HG03571 (cell line): ENCODE data around the gene CDKAL1.
"Not testable (repeated sequence)": the region's sequence is repeated elsewhere in the genome, so short reads cannot be mapped to it uniquely, and the experiment has no call there.

ENCODE experiments used
- ATAC-seq: cut with Tn5 transposase; IDR thresholded peaks from one replicate; pipeline ENCODE4 v1.9.1; 2021; ENCODE audit not compliant: unreplicated experiment

The CDKAL1 gene

GRCh38 chr6:20589266-20589665 is 55.0 kb downstream of the CDKAL1 start:
- no peak for ATAC-seq

- ATAC-seq, result not testable (repeated sequence)
These were observed 56.2 kb downstream of the CDKAL1 start for GRCh38 chr6:20590476-20590875.

- ATAC-seq, result not testable (repeated sequence)
These were observed 60.1 kb downstream of the CDKAL1 start for GRCh38 chr6:20594299-20594853.

GRCh38 chr6:20599302-20600051 is 65.2 kb downstream of the CDKAL1 start:
- no peak for ATAC-seq

- ATAC-seq, result no peak
These were observed 66.6 kb downstream of the CDKAL1 start for GRCh38 chr6:20600831-20601230.

- no peak for ATAC-seq
These were observed 69.9 kb downstream of the CDKAL1 start for GRCh38 chr6:20604159-20604558.

- ATAC-seq, result no peak
These were observed 70.8 kb downstream of the CDKAL1 start for GRCh38 chr6:20605061-20605460.

- no peak for ATAC-seq
These were observed 71.3 kb downstream of the CDKAL1 start for GRCh38 chr6:20605581-20605980.

- no peak for ATAC-seq
These were observed 72.6 kb downstream of the CDKAL1 start for GRCh38 chr6:20606831-20607230.

GRCh38 chr6:20608356-20608755 is 74.1 kb downstream of the CDKAL1 start:
- ATAC-seq, result no peak

GRCh38 chr6:20608905-20609304 is 74.6 kb downstream of the CDKAL1 start:
- no peak for ATAC-seq

GRCh38 chr6:20609924-20610323 is 75.7 kb downstream of the CDKAL1 start:
- not testable (repeated sequence) for ATAC-seq

GRCh38 chr6:20610636-20611370 is 76.5 kb downstream of the CDKAL1 start:
- ATAC-seq, result no peak

GRCh38 chr6:20617537-20617936 is 83.3 kb downstream of the CDKAL1 start:
- not testable (repeated sequence) for ATAC-seq

- no peak for ATAC-seq
These were observed 85.8 kb downstream of the CDKAL1 start for GRCh38 chr6:20620043-20620442.

GRCh38 chr6:20623761-20624160 is 89.5 kb downstream of the CDKAL1 start:
- ATAC-seq, result no peak

GRCh38 chr6:20626165-20626564 is 91.9 kb downstream of the CDKAL1 start:
- ATAC-seq, result no peak

- ATAC-seq, result no peak
These were observed 95.3 kb downstream of the CDKAL1 start for GRCh38 chr6:20629509-20629908.

GRCh38 chr6:20630136-20630535 is 95.9 kb downstream of the CDKAL1 start:
- ATAC-seq, result no peak

GRCh38 chr6:20630617-20631548 is 96.6 kb downstream of the CDKAL1 start:
- ATAC-seq, result no peak

GRCh38 chr6:20631549-20631924 is 97.3 kb downstream of the CDKAL1 start:
- no peak for ATAC-seq
